ENCODE measurements around the gene ATRNL1.

Gene ATRNL1

GRCh38 chr10:115882021-115882420 is 788.9 kb downstream of the ATRNL1 start:
- H3K27ac ChIP-seq = no peak overlapping the region
- TF ChIP-seq CTCF (IDR thresholded peaks at IDR 0.05; ENCODE audit: low read depth, low read length, missing control alignments) = no peak
- in situ Hi-C loops (cut with HindIII; ENCODE audit: low pct_ligation_motif_present, low sequenced_read_pairs) = no loop called here
- DNase-seq = no peak
- H3K27me3 ChIP-seq (replicated peaks) = no peaks in the 10 kb centered on the region
- H3K4me3 ChIP-seq (ENCODE audit: low read depth, low read length) = no peak overlapping the region
- H3K36me3 ChIP-seq (replicated peaks) = no peaks in the 10 kb centered on the region

DNA sequence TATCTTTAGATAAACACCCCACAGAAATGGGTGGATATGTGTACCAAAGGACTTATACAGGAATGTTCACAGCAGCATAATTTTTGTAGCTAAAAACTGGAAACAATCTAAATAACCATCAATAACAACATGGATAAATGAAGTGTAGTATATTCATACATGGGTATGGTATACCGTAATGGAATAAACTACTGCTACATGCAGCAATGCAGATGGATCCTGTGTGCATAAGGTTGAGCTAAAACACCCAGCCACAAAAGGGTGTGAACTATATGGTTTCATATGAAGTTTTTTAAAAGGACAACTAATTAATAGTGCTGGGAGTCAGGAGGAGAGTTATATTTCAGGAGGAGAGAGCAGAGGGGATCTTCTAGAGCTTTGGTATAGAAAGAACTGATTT is 790.2 kb downstream of the ATRNL1 start:
- no peak for DNase-seq
- TF ChIP-seq CTCF (IDR thresholded peaks at IDR 0.05; ENCODE audit: low read depth, low read length, missing control alignments) = no peak
- in situ Hi-C loops (cut with HindIII; ENCODE audit: low pct_ligation_motif_present, low sequenced_read_pairs) = no loop called here
- Histone ChIP-seq H3K4me3 (ENCODE audit: low read depth, low read length) (no peak overlapping the region), H3K27me3 (replicated peaks) (no peaks in the 10 kb centered on the region), H3K36me3 (replicated peaks) (no peaks in the 10 kb centered on the region), H3K27ac (no peak overlapping the region)

GRCh38 chr10:115884331-115884730 is 791.2 kb downstream of the ATRNL1 start:
- no peak for TF ChIP-seq CTCF (IDR thresholded peaks at IDR 0.05; ENCODE audit: low read depth, low read length, missing control alignments)
- Histone ChIP-seq H3K27ac (no peak overlapping the region), H3K27me3 (replicated peaks) (no peaks in the 10 kb centered on the region), H3K4me3 (ENCODE audit: low read depth, low read length) (no peak overlapping the region), H3K36me3 (replicated peaks) (no peaks in the 10 kb centered on the region)
- no peak for DNase-seq
- in situ Hi-C loops (cut with HindIII; ENCODE audit: low pct_ligation_motif_present, low sequenced_read_pairs) = no loop called here

GRCh38 chr10:115895166-115895565 is 802.0 kb downstream of the ATRNL1 start:
- Histone ChIP-seq H3K27ac (no peak overlapping the region), H3K27me3 (replicated peaks) (no peaks in the 10 kb centered on the region), H3K36me3 (replicated peaks) (no peaks in the 10 kb centered on the region), H3K4me3 (ENCODE audit: low read depth, low read length) (no peak overlapping the region)
- DNase-seq = no peak
- no peak for TF ChIP-seq CTCF (IDR thresholded peaks at IDR 0.05; ENCODE audit: low read depth, low read length, missing control alignments)
- in situ Hi-C loops (cut with HindIII; ENCODE audit: low pct_ligation_motif_present, low sequenced_read_pairs) = no loop called here

DNA sequence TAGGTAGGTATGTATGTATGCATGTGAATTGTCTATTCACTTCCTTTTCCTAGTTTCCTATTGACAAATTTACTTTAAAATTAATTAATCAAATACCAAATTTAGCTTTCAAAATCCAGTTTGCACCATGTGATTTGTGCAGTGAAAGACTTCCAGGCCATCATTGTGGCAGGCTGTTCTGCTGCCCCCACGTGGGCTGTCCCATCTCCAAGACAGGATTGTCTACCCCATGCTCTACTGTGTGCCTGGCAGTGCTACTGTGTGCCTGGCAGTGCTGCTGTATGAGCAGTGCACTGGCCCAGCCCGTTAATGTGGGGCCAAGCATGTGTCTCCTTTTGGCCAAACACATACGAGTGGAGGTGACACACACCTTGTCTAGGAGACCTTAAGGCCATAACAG is 805.1 kb downstream of the ATRNL1 start:
- Histone ChIP-seq H3K4me3 (ENCODE audit: low read depth, low read length) (no peak overlapping the region), H3K27ac (no peak overlapping the region), H3K27me3 (replicated peaks) (no peaks in the 10 kb centered on the region), H3K36me3 (replicated peaks) (no peaks in the 10 kb centered on the region)
- no peak for DNase-seq
- no peak for TF ChIP-seq CTCF (IDR thresholded peaks at IDR 0.05; ENCODE audit: low read depth, low read length, missing control alignments)
- in situ Hi-C loops (cut with HindIII; ENCODE audit: low pct_ligation_motif_present, low sequenced_read_pairs) = no loop called here

- in situ Hi-C loops (cut with HindIII; ENCODE audit: low pct_ligation_motif_present, low sequenced_read_pairs) = no loop called here
- no peaks in the 10 kb centered on the region for H3K36me3 ChIP-seq (replicated peaks)
- no peak for DNase-seq
- TF ChIP-seq CTCF (IDR thresholded peaks at IDR 0.05; ENCODE audit: low read depth, low read length, missing control alignments) = no peak
- no peaks in the 10 kb centered on the region for H3K27me3 ChIP-seq (replicated peaks)
- H3K4me3 ChIP-seq (ENCODE audit: low read depth, low read length) = no peak overlapping the region
- H3K27ac ChIP-seq = no peak overlapping the region
Measured at GRCh38 chr10:115902596-115902995, 809.4 kb downstream of the ATRNL1 start.
